OCI-LY7 (cell line): ENCODE results near the gene TLX3. TPM values are rescaled to one million over a fixed set of nuclear protein-coding genes. Genes with fewer than 3 reads are reported as not detected.

Source experiments
- BruUV-seq: library from RNA; stranded (reverse); fragments of 400-500 nt; replicated peaks from 2 replicates; lab custom pipeline; 2021; lab: Mats Ljungman, UMichigan
- CTCF ChIA-PET: fragments of 300-600 bp; sonication (Branson Sonifier 250); formaldehyde crosslinking; loops from one replicate; lab custom pipeline; 2022; ENCODE audit warnings: antibody characterized with exemption; ENCODE audit not compliant: unreplicated experiment; lab: Charles Lee
- POLR2A ChIA-PET: fragments of 300-600 bp; sonication (Branson Sonifier 250); formaldehyde crosslinking; loops from one replicate; lab custom pipeline; 2022; ENCODE audit warnings: antibody characterized with exemption; lab: Charles Lee
- DNase-seq: peaks from one replicate; pipeline ENCODE4 v3.0.0-alpha.2; 2015; ENCODE audit warnings: low spot score
- H2AFZ ChIP-seq: fragments of 200-600 bp; sonication (generic), shearing (Covaris generic); 2 replicates; pipeline ENCODE4 v1.6.1; 2014; ENCODE audit warnings: mild to moderate bottlenecking, antibody characterized with exemption, low read length, moderate library complexity
- H3K27ac ChIP-seq: fragments of 200-600 bp; sonication (generic); 2 replicates; pipeline ENCODE4 v1.5.1; 2014; ENCODE audit warnings: mixed run types, low read depth, mild to moderate bottlenecking, moderate library complexity, low read length, inconsistent platforms; ENCODE audit not compliant: poor library complexity, severe bottlenecking
- H3K36me3 ChIP-seq: fragments of 200-600 bp; sonication (generic); 2 replicates; pipeline ENCODE4 v1.6.1; 2014; ENCODE audit warnings: mild to moderate bottlenecking, antibody characterized with exemption, low read length, moderate library complexity, mixed read lengths; ENCODE audit not compliant: insufficient read depth
- H3K4me1 ChIP-seq: fragments of 200-600 bp; sonication (generic); 2 replicates; pipeline ENCODE4 v1.5.1; 2014; ENCODE audit warnings: mild to moderate bottlenecking, low read length; ENCODE audit not compliant: insufficient read depth, poor library complexity, severe bottlenecking
- H3K4me2 ChIP-seq: fragments of 200-600 bp; sonication (generic); 2 replicates; pipeline ENCODE4 v1.6.1; 2014; ENCODE audit warnings: mild to moderate bottlenecking, low read length
- H3K4me3 ChIP-seq: fragments of 200-600 bp; sonication (generic); 2 replicates; pipeline ENCODE4 v1.5.1; 2014; ENCODE audit warnings: mild to moderate bottlenecking, low read depth, low read length; ENCODE audit not compliant: poor library complexity, severe bottlenecking
- H3K79me2 ChIP-seq: fragments of 200-600 bp; sonication (generic); 2 replicates; pipeline ENCODE4 v1.6.1; 2016; ENCODE audit warnings: low read depth, mild to moderate bottlenecking, low read length, moderate library complexity, mixed read lengths; ENCODE audit not compliant: insufficient read depth
- H3K9me2 ChIP-seq: fragments of 200-600 bp; sonication (generic); 2 replicates; pipeline ENCODE4 v1.6.1; 2016; ENCODE audit warnings: mild to moderate bottlenecking, low read length, mixed read lengths; ENCODE audit not compliant: insufficient read depth
- H3K9me3 ChIP-seq: fragments of 200-600 bp; sonication (generic); 2 replicates; pipeline ENCODE4 v1.6.1; 2014; ENCODE audit warnings: mild to moderate bottlenecking, mixed run types, low read length, mixed read lengths
- H4K20me1 ChIP-seq: fragments of 200-600 bp; sonication (generic); 2 replicates; pipeline ENCODE4 v1.6.1; 2014; ENCODE audit warnings: mild to moderate bottlenecking, antibody characterized with exemption, low read length, moderate library complexity, mixed read lengths; ENCODE audit not compliant: insufficient read depth
- CTCF ChIP-seq: fragments of 200-600 bp; sonication (generic); conservative IDR thresholded peaks from 2 replicates; pipeline ENCODE4 v1.5.1; 2014; ENCODE audit warnings: mild to moderate bottlenecking, antibody characterized with exemption, low read length, moderate library complexity, mixed read lengths
- EZH2phosphoT487 ChIP-seq: fragments of 200-600 bp; sonication (generic); IDR thresholded peaks from 2 replicates; pipeline ENCODE4 v1.6.1; 2018; ENCODE audit warnings: low read depth, borderline replicate concordance, mild to moderate bottlenecking, mixed run types, antibody characterized with exemption, low read length, moderate library complexity, mixed read lengths
- intact Hi-C: fragments of 100-400 bp; cut with micrococcal nuclease; formaldehyde crosslinking; loops from one replicate; pipeline ENCODE4 v1.10.0; 2022; ENCODE audit not compliant: unreplicated experiment
- total RNA-seq, 2 experiments: library from RNA; depleted of rRNA in 1 of 2; stranded (reverse); fragments of >200 nt in 1 of 2; shearing (Covaris generic) in 1 of 2; gene quantifications; 2 replicates each; pipeline ENCODE4 v1.2.3, GENCODE V29; 2014 to 2022

The TLX3 gene
- total RNA-seq, 2 experiments from 2014 or later = not detected

- no TSS peak for BruUV-seq
- intact Hi-C loops = loop anchor here (10.0 kb wide), 1 partner anchor 119 kb away; no protein-coding TSS in a partner anchor
- Histone ChIP-seq H3K4me3 (no peak overlapping the region), H3K4me1 (no peaks in the 10 kb centered on the region), H3K27ac (no peak overlapping the region), H3K4me2 (no peak overlapping the region), H3K79me2 (no peaks in the 10 kb centered on the region), H2AFZ (no peak overlapping the region), H3K9me2 (no peaks in the 10 kb centered on the region), H3K9me3 (no peaks in the 10 kb centered on the region), H4K20me1 (no peaks in the 10 kb centered on the region), H3K36me3 (no peaks in the 10 kb centered on the region)
- TF ChIP-seq CTCF = 0 out of 2 replicates have a peak, but pooled peaks have one; percentile 9
- no peak for TF ChIP-seq EZH2phosphoT487
- POLR2A ChIA-PET = interaction anchor here (0.7 to 1.2 kb wide), 3 partner anchors 9 to 71 kb away, joined by 3 to 5 read pairs (median 3); no protein-coding TSS in a partner anchor
- CTCF ChIA-PET = no interaction called here
- no peak for DNase-seq
These were observed 15.0 kb downstream of the TLX3 start for GRCh38 chr5:171323806-171324632.

- Histone ChIP-seq H3K27ac (no peak overlapping the region), H3K4me1 (no peaks in the 10 kb centered on the region), H3K36me3 (no peaks in the 10 kb centered on the region), H2AFZ (no peak overlapping the region), H3K4me2 (no peak overlapping the region), H3K9me2 (no peaks in the 10 kb centered on the region), H3K4me3 (no peak overlapping the region), H3K9me3 (no peaks in the 10 kb centered on the region), H4K20me1 (no peaks in the 10 kb centered on the region), H3K79me2 (no peaks in the 10 kb centered on the region)
- BruUV-seq = no TSS peak
- no peak for TF ChIP-seq EZH2phosphoT487
- intact Hi-C loops = no loop called here
- no peak for DNase-seq
- CTCF ChIA-PET = no interaction called here
- POLR2A ChIA-PET = interaction anchor here (1.1 kb wide), 1 partner anchor 10 kb away, joined by 4 read pairs; no protein-coding TSS in a partner anchor
These were observed 21.0 kb downstream of the TLX3 start for GRCh38 chr5:171330021-171330420.

- intact Hi-C loops = no loop called here
These were observed 26.6 kb downstream of the TLX3 start for GRCh38 chr5:171335616-171336015.

More at GRCh38 chr5:171335616-171336015, 26.6 kb downstream of the TLX3 start:
- DNase-seq = no peak
- no TSS peak for BruUV-seq
- no peaks in the 10 kb centered on the region for H3K36me3 ChIP-seq
- POLR2A ChIA-PET = interaction anchor here (0.6 to 1.3 kb wide), 2 partner anchors 11 to 1245 kb away, joined by 3 to 5 read pairs; no protein-coding TSS in a partner anchor
- H2AFZ ChIP-seq = no peak overlapping the region
- TF ChIP-seq EZH2phosphoT487 (no peak), CTCF (no peak)
- no peaks in the 10 kb centered on the region for H3K79me2 ChIP-seq
- no peaks in the 10 kb centered on the region for H4K20me1 ChIP-seq
- H3K27ac ChIP-seq = no peak overlapping the region
- H3K9me2 ChIP-seq = no peaks in the 10 kb centered on the region
- H3K4me2 ChIP-seq = no peak overlapping the region
- no peak overlapping the region for H3K4me3 ChIP-seq
- CTCF ChIA-PET = no interaction called here
- no peaks in the 10 kb centered on the region for H3K4me1 ChIP-seq
- H3K9me3 ChIP-seq = no peaks in the 10 kb centered on the region
